ENCODE results near the gene GALNT9. TPM values are rescaled to one million over a fixed set of nuclear protein-coding genes. Genes with fewer than 3 reads are reported as not detected.
A peak's percentile ranks its signal among the peaks of the same experiment; 100 is the strongest.
"Not testable (repeated sequence)": the region's sequence is repeated elsewhere in the genome, so short reads cannot be mapped to it uniquely, and the experiment has no call there.

Gene GALNT9
- total RNA-seq, 2 experiments from 2014 or later, result 0.30 TPM; not detected in 1

DNA sequence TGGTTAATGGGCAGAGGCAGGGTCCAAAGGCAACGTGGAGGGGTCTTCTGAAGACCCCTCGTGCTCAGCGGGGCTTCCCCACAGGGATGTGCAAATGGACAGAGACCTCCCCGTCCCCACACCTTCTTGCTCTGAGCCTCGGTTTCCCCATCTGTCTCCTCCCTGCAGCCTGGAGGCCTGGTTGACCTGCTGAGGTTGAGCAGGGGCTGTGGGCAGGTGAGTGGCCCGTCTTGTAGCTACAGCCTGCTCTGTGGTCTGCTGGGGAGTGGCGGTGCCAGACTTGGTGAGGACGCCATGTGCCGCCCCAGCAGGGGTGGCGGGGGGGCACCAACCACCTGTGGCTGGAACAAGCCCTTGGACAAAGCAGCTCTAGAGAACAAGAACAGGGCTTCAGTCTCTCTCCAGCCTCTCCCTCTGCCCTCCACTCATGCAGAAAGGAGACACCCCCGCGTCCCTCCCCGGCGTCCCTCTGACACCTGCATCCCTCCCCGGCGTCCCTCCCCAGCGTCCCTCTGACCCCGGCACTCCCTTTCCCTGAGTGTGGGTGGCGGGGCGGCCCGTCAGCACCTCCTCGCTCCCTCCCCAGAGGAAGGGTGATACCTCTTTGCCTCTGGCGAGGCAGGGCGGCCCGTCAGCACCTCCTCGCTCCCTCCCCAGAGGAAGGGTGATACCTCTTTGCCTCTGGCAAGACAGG, 101.5 kb downstream of the GALNT9 start:
- CTCF ChIA-PET, result interaction anchor here (0.6 kb wide), 1 partner anchor 333 kb away, joined by 3 read pairs; no protein-coding TSS in a partner anchor
- peaks cover 6% of the 10 kb centered on the region for H3K27me3 Mint-ChIP-seq
- H3K9me3 Mint-ChIP-seq (ENCODE audit: low read depth), result no peaks in the 10 kb centered on the region
- H3K27ac Mint-ChIP-seq, result no peak overlapping the region
- intact Hi-C loops (cut with DNase I, micrococcal nuclease), result no loop called here
- POLR2A ChIA-PET, result no interaction called here
- no peaks in the 10 kb centered on the region for H3K4me1 Mint-ChIP-seq
- no peak overlapping the region for H3K4me3 Mint-ChIP-seq
- DNase-seq, result no peak
- ATAC-seq, result no peak
- H3K36me3 Mint-ChIP-seq (ENCODE audit: low read depth), result no peaks in the 10 kb centered on the region

DNA sequence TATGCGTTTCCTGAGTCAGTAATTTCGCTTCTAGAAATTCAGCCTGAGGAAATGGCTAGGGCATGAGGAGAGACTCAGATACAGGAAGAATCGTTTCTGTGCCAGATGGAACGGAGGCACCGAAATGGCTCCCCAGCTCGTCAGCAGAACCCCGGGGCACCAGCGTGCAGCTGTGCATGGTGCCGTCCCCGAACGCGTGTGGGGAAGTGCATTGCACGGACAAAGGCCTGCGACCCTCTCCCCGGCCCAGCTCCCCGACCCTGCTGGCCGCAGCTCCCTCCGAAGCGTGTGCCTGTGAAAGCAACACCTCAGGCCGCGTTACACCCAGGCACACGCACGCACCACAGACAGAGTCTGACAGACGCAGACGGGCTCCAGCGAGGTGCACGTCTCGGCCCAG, 102.3 kb downstream of the GALNT9 start:
- Mint-ChIP-seq H3K4me1 (peaks cover 6% of the 10 kb centered on the region), H3K9me3 (ENCODE audit: low read depth) (no peaks in the 10 kb centered on the region), H3K27ac (no peak overlapping the region), H3K36me3 (ENCODE audit: low read depth) (no peaks in the 10 kb centered on the region), H3K27me3 (peaks cover 6% of the 10 kb centered on the region), H3K4me3 (no peak overlapping the region)
- no peak for DNase-seq
- ChIA-PET POLR2A (no interaction called here), CTCF (no interaction called here)
- intact Hi-C loops (cut with DNase I, micrococcal nuclease), result no loop called here
- ATAC-seq, result no peak

DNA sequence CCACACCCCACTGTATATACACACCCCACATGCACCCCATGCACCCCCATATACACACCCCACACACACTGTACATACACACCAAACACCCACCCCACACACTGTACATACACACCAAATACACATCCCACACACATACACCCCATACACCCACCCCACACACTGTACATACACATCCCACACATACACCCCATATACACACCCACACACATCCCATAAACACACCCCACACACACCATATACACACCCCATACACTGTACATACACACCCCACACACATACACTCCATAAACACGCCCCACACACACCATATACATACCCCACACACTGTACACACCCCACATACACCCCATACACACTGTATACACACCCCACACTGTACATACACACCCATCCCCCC, 102.8 kb downstream of the GALNT9 start:
- H3K4me3 Mint-ChIP-seq, result no peak overlapping the region
- DNase-seq (no peak), ATAC-seq (no peak)
- intact Hi-C loops (cut with DNase I, micrococcal nuclease), result no loop called here
- CTCF ChIA-PET, result no interaction called here
- POLR2A ChIA-PET, result no interaction called here
- H3K4me1 Mint-ChIP-seq, result peaks cover 6% of the 10 kb centered on the region
- no peaks in the 10 kb centered on the region for H3K9me3 Mint-ChIP-seq (ENCODE audit: low read depth)
- H3K27ac Mint-ChIP-seq, result no peak overlapping the region
- H3K27me3 Mint-ChIP-seq, result peaks cover 6% of the 10 kb centered on the region
- no peaks in the 10 kb centered on the region for H3K36me3 Mint-ChIP-seq (ENCODE audit: low read depth)

DNA sequence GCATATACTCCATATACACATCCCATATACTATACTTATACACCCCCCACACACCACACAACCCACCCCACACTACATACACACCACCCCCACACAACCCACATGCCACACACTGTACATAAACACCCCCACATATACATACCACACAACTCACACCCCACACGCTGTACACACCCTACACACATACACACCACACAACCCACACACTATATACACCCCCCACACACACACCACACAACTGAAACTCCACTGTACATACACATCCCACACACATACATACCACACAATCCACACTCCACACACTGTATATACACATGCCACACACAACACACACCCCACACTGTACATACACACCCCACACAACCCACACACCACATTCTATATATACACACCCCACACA, 104.2 kb downstream of the GALNT9 start:
- Mint-ChIP-seq H3K4me3 (no peak overlapping the region), H3K27me3 (peaks cover 6% of the 10 kb centered on the region), H3K27ac (no peak overlapping the region), H3K36me3 (ENCODE audit: low read depth) (no peaks in the 10 kb centered on the region), H3K9me3 (ENCODE audit: low read depth) (no peaks in the 10 kb centered on the region), H3K4me1 (peaks cover 6% of the 10 kb centered on the region)
- intact Hi-C loops (cut with DNase I, micrococcal nuclease), result no loop called here
- ATAC-seq (no peak), DNase-seq (no peak)
- POLR2A ChIA-PET, result no interaction called here
- CTCF ChIA-PET, result no interaction called here

DNA sequence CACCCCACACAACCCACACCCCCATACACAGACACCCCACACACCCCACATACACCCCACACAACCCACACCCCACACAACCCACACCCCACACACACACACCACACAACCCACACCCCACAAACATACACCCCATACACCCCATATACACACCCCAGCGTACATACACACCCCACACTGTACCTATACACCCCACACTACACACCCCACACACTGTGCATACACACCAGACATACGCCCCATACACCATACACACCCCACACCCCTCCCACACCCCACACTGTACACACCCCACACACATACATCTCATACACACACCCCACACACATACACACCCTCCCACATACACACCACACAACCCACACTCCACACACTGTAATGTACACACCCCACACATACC, 104.9 kb downstream of the GALNT9 start:
- ATAC-seq, result no peak
- intact Hi-C loops (cut with DNase I, micrococcal nuclease), result no loop called here
- POLR2A ChIA-PET, result no interaction called here

DNA sequence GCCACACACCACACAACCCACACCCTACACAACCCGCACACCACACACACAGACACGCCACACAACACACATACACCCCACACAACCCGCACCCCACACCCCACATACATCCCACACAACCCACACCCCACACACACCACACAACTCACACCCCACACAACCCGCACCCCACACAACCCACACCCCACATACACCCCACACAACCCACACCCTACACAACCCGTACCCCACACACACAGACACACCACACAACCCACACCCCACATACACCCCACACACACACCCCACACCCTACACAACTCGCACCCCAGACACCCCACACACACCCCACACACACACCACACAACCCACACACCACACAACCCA, 106.6 kb downstream of the GALNT9 start:
- intact Hi-C loops (cut with DNase I, micrococcal nuclease), result no loop called here
- CTCF ChIA-PET, result interaction anchor here (0.9 to 1.4 kb wide), 3 partner anchors 28 to 69 kb away, joined by 3 to 6 read pairs (median 4); no protein-coding TSS in a partner anchor
- Mint-ChIP-seq H3K27ac (no peak overlapping the region), H3K4me1 (peaks cover 6% of the 10 kb centered on the region), H3K27me3 (no peaks in the 10 kb centered on the region), H3K36me3 (ENCODE audit: low read depth) (no peaks in the 10 kb centered on the region), H3K4me3 (no peak overlapping the region), H3K9me3 (ENCODE audit: low read depth) (no peaks in the 10 kb centered on the region)
- DNase-seq (no peak), ATAC-seq (no peak)
- POLR2A ChIA-PET, result no interaction called here

More for the DNA sequence above, 104.9 kb downstream of the GALNT9 start:
- H3K27ac Mint-ChIP-seq, result no peak overlapping the region
- CTCF ChIA-PET, result no interaction called here
- H3K36me3 Mint-ChIP-seq (ENCODE audit: low read depth), result no peaks in the 10 kb centered on the region
- H3K9me3 Mint-ChIP-seq (ENCODE audit: low read depth), result no peaks in the 10 kb centered on the region
- H3K4me3 Mint-ChIP-seq, result no peak overlapping the region
- H3K4me1 Mint-ChIP-seq, result peaks cover 6% of the 10 kb centered on the region
- no peak for DNase-seq
- peaks cover 6% of the 10 kb centered on the region for H3K27me3 Mint-ChIP-seq

DNA sequence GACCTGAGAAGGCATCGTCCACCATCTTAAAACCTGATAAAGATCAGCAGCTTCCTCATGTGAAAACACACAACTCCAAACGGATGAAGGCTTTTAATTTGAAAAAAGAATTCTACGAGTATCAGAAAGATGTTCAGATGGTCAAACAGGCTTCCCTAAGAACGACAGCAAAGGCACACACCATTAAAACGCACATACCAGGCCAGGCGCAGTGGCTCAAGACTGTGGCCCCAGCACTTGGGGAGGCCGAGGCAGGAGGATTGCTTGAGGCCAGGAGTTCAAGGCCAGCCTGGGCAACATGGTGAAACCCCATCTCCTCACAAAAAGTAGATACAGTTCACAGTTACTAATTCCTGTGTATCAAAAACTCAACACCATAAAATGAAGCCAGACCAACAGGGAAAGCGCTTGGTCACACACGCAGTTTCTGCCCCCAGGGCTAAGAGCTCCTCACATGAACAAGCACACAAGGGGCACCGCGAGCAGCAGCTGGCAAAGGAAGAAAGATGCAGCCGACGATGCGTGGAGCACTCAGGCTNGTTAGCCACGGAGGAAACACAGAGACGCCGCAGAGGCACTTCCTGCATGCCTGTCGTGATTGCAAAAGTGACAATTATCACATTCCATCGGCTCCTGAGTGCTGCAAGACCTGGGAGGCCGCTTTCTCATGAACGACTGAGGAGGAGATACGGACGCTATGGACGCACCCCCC, 107.1 kb downstream of the GALNT9 start:
- Mint-ChIP-seq H3K4me3 (no peak overlapping the region), H3K27me3 (no peaks in the 10 kb centered on the region), H3K36me3 (ENCODE audit: low read depth) (no peaks in the 10 kb centered on the region), H3K9me3 (ENCODE audit: low read depth) (no peaks in the 10 kb centered on the region), H3K4me1 (peaks cover 6% of the 10 kb centered on the region), H3K27ac (no peak overlapping the region)
- POLR2A ChIA-PET, result no interaction called here
- peak; percentile 57 for ATAC-seq
- intact Hi-C loops (cut with DNase I, micrococcal nuclease), result no loop called here
- CTCF ChIA-PET, result interaction anchor here (0.9 to 1.4 kb wide), 3 partner anchors 28 to 69 kb away, joined by 3 to 6 read pairs (median 4); no protein-coding TSS in a partner anchor
- peak; percentile 47 for DNase-seq

DNA sequence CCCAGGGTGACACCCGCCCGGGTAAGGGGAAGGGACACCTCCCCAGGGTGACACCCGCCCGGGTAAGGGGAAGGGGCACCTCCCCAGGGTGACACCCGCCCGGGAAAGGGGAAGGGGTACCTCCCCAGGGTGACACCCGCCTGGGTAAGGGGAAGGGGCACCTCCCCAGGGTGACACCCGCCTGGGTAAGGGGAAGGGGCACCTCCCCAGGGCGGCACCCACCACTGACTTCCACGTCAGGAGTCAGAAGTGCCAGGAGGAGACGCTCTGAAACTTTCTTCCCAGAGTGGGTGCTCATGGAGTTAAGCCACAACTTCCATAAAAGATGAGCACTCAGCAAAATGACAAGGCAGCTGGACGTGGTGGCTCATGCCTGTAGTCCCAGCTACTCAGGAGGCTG, 109.6 kb downstream of the GALNT9 start:
- H3K27ac Mint-ChIP-seq; H3K27me3 Mint-ChIP-seq; H3K36me3 Mint-ChIP-seq (ENCODE audit: low read depth); DNase-seq; H3K4me3 Mint-ChIP-seq; H3K9me3 Mint-ChIP-seq (ENCODE audit: low read depth); POLR2A ChIA-PET; H3K4me1 Mint-ChIP-seq; ATAC-seq: not testable (repeated sequence)
- CTCF ChIA-PET, result interaction anchor here (0.6 to 2.0 kb wide), 7 partner anchors 14 to 465 kb away, joined by 3 to 9 read pairs (median 3); no protein-coding TSS in a partner anchor
- intact Hi-C loops (cut with DNase I, micrococcal nuclease), result loop anchor here (1.0 kb wide), 1 partner anchor 65 kb away; no protein-coding TSS in a partner anchor

DNA sequence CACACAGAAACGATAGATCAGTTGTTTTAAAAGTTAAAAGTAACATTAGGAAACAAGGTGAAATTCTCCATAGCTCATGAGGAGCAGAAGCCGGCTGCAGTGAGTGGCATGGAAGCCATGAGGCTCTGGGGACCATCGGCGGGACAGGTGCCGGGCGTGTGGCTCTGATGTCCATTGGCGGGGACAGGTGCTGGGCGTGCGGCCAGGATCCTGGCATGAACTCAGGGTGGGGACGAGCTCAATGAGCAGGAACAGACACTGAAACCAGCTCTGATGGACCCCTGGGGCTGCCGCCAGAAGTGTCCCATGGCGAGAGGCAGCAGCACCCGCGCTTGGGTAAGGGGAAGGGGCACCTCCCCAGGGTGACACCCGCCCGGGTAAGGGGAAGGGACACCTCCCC, 110.1 kb downstream of the GALNT9 start:
- no peaks in the 10 kb centered on the region for H3K36me3 Mint-ChIP-seq (ENCODE audit: low read depth)
- no peaks in the 10 kb centered on the region for H3K27me3 Mint-ChIP-seq
- intact Hi-C loops (cut with DNase I, micrococcal nuclease), result loop anchor here (1.0 kb wide), 1 partner anchor 65 kb away; no protein-coding TSS in a partner anchor
- peaks cover 6% of the 10 kb centered on the region for H3K4me1 Mint-ChIP-seq
- ChIA-PET POLR2A (no interaction called here), CTCF (interaction anchor here (0.5 to 2.0 kb wide), 9 partner anchors 13 to 687 kb away, joined by 3 to 9 read pairs (median 3); no protein-coding TSS in a partner anchor)
- DNase-seq (no peak), ATAC-seq (no peak)
- no peaks in the 10 kb centered on the region for H3K9me3 Mint-ChIP-seq (ENCODE audit: low read depth)
- no peak overlapping the region for H3K4me3 Mint-ChIP-seq
- no peak overlapping the region for H3K27ac Mint-ChIP-seq

DNA sequence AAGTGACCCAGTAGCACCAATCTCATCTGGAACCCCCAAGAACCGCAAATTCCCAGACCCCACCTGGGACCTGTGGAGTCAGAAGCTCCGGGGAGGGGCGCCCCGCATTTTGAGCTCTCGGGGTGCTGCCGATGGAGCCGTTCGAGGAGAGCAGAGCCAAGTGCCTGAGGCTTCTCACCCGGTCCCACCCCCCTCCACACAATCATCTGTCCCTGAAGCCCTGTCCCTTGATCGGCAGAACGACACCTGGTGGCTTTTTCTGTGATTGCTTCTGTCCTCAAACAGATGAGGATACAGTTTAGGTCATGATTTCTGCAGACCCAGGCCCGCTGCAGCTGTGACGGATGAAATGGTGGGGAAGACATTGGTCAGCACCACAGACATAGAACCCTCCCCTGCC, 110.5 kb downstream of the GALNT9 start:
- ChIA-PET CTCF (interaction anchor here (0.5 to 2.0 kb wide), 10 partner anchors 13 to 688 kb away, joined by 3 to 9 read pairs (median 3); no protein-coding TSS in a partner anchor), POLR2A (no interaction called here)
- Mint-ChIP-seq H3K9me3 (ENCODE audit: low read depth) (no peaks in the 10 kb centered on the region), H3K27me3 (no peaks in the 10 kb centered on the region), H3K36me3 (ENCODE audit: low read depth) (no peaks in the 10 kb centered on the region), H3K27ac (no peak overlapping the region), H3K4me1 (peaks cover 6% of the 10 kb centered on the region), H3K4me3 (no peak overlapping the region)
- ATAC-seq (peak; percentile 61), DNase-seq (peak; percentile 59)
- intact Hi-C loops (cut with DNase I, micrococcal nuclease), result loop anchor here (1.0 kb wide), 1 partner anchor 65 kb away; no protein-coding TSS in a partner anchor

DNA sequence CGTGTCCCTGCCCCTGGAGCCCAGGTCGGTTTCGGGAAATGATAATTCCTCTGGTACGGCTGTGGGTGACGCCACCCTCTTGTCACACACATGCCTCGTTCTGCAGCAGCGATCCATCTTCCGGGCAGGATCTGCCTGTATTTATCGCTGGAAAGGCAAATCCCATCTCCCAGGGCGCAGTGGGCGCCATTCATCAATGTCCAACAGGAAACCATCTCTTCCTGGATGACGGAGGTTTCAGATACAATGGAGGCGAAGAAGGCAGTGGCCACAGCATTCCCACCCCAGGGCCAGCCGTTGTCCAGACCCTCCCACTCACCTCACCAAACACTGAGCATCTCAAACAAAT, 110.9 kb downstream of the GALNT9 start:
- Mint-ChIP-seq H3K27me3 (no peaks in the 10 kb centered on the region), H3K4me3 (no peak overlapping the region), H3K27ac (no peak overlapping the region), H3K9me3 (ENCODE audit: low read depth) (no peaks in the 10 kb centered on the region), H3K4me1 (peaks cover 6% of the 10 kb centered on the region), H3K36me3 (ENCODE audit: low read depth) (no peaks in the 10 kb centered on the region)
- ATAC-seq, result no peak
- intact Hi-C loops (cut with DNase I, micrococcal nuclease), result no loop called here
- CTCF ChIA-PET, result interaction anchor here (1.0 kb wide), 1 partner anchor 63 kb away, joined by 3 read pairs; no protein-coding TSS in a partner anchor
- POLR2A ChIA-PET, result no interaction called here
- DNase-seq, result no peak
